Stimulated activated CD4-positive, alpha-beta T cell treated with anti-CD3 and anti-CD28 coated beads, Interleukin-2, amount 100 ng/mL, for 24 hours (primary cell): ENCODE results near the gene ABHD18.
A peak's percentile ranks its signal among the peaks of the same experiment; 100 is the strongest.
"Not testable (repeated sequence)": the region's sequence is repeated elsewhere in the genome, so short reads cannot be mapped to it uniquely, and the experiment has no call there.

Source experiments
- DNase-seq, 2 donors: peaks; one replicate each; pipeline ENCODE4 v3.0.0-alpha.2; 2020

Gene ABHD18

GRCh38 chr4:127965062-127965802, at the start of gene ABHD18, which contains the start of gene MFSD8:
TSS of gene ABHD18 (plus strand) at chr4:127965406. CDS start at chr4:127982956, 17,550 bp downstream.
TSS of gene MFSD8 (minus strand) at chr4:127965173. CDS start at chr4:127965133, 40 bp downstream.
- peak; percentile 98 to 99 for DNase-seq

DNA sequence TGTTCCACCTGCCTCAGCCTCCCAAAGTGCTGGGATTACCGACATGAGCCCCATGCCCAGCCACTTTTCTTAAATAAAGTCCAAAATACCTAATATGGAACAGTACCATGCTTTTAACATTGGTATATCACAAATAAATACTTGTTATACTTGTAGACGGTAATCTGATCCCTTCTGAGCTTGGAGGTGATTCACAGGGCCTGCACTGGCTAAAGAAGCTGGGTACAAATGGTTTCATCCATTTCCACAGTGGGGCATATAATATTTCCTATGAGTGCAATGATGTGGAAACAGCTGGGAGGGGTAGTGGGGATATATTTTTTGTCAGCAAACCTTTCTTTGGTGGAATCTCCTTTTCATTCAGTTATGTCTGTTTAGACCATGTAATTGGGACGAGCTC, 48.7 kb upstream of the ABHD18 start:
- no peak for DNase-seq

- no peak for DNase-seq
Observed at GRCh38 chr4:127917151-127917550, 48.1 kb upstream of the ABHD18 start.

GRCh38 chr4:127920521-127920920, 44.7 kb upstream of the ABHD18 start:
- DNase-seq, result no peak

DNA sequence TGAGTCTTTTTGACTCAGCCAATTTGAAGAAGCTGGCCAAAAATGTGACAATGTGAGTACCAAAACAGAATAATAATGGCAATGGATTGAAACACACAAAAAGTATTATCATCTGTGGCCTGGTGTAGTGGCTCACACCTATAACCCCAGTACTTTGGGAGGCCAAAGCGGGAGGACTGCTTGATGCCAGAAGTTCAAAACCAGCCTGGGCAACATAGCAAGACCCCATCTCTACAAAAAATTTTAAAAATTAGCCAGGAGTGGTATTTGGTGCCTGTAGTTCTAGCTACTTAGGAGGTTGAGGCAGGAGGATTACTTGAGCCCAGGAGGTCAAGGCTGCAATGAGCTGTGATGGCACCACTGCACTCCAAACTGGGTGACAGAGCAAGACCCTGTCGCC, 43.0 kb upstream of the ABHD18 start:
- no peak for DNase-seq

DNA sequence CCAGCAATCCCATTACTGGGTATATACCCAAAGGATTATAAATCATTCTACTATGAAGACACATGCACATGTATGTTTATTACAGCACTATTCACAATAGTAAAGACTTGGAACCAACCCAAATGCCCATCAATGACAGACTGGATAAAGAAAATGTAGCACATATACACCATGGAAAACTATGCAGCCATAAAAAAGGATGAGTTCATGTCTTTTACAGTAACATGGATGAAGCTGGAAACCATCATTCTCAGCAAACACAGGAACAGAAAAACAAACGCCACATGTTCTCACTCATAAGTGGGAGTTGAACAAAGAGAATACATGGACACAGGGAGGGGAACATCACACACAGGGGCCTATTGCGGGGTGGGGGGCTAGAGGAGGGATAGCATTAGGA, 39.5 kb upstream of the ABHD18 start:
- DNase-seq, result not testable (repeated sequence)

DNA sequence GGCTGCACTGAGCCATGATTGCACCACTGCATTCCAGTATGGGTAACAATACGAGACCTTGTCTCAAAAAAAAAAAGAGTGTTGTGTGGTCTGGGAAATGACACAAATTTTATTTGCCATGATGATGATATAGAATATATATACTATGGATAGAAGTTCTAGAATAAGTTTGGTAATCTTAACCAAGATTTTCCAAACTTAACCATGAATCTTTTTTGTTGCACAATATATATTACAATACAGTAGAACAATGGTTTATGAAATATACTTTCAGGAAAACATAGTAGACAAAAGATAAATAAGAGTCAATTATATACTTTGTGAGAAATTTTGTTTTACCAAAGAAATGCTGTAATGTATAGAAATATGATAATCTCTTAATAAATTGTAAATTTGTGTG, 35.0 kb upstream of the ABHD18 start:
- DNase-seq, result no peak

DNA sequence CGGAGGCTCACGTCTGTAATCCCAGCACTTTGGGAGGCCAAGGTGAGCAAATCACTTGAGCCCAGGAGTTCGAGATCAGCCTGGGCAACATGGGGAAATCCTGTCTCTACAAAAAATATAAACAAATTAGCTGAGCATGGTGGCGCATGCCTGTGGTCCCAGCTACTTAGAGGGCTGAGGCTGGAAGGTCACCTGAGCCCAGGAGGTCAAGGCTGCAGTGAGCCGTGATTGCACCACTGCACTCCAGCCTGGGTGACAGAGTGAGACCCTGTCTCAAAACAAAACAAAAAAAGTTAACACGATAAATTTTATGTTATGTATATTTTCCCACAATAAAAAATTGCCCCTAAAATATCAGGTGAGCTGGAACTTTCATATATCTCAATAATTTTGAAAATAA, 33.4 kb upstream of the ABHD18 start:
- DNase-seq, result not testable (repeated sequence)

GRCh38 chr4:127936974-127937373, 28.2 kb upstream of the ABHD18 start:
- no peak for DNase-seq

DNA sequence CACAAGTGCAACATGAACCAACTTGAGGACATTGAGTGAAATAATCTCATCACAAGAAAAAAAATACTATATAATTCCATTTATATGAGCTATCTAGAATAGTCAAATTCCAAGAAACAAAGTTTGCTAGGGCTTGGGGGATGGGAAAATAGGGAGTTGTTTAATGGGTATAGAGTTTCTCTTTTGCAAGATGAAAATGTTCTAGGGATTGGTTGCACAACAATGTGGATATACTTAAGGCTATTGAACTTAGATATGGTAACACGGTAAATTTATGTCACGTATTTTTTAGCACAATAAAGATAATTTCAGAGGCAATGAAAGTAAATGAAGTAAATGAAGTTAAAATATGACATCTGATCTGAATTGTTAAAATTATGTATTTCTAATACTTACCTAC, 8.1 kb upstream of the ABHD18 start:
- DNase-seq, result no peak

- no peak for DNase-seq
Observed at GRCh38 chr4:127959794-127960193, 5.4 kb upstream of the ABHD18 start.

DNA sequence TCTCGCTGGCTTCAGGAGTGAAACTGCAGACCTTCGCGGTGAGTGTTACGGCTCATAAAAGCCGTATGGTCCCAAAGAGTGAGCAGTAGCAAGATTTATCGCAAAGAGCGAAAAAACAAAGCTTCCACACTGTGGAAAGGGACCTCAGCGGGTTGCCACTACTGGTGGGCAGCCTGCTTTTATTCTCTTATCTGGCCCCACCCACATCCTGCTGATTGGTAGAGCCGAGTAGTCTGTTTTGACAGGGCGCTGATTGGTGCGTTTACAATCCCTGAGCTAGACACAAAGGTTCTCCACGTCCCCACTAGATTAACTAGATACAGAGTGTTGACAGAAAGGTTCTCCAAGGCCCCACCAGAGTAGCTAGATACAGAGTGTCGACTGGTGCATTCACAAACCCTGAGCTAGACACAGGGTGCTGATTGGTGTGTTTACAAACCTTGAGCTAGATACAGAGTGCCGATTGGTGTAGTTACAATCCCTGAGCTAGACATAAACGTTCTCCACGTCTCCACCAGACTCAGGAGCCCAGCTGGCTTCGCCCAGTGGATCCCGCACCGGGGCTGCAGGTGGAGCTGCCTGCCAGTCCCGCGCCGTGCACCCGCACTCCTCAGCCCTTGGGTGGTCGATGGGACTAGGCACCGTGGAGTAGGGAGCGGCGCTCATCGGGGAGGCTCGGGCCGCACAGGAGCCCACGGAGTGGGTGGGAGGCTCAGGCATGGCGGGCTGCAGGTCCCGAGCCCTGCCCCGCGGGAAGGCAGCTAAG, 1.4 kb upstream of the ABHD18 start:
- DNase-seq, result not testable (repeated sequence)

DNA sequence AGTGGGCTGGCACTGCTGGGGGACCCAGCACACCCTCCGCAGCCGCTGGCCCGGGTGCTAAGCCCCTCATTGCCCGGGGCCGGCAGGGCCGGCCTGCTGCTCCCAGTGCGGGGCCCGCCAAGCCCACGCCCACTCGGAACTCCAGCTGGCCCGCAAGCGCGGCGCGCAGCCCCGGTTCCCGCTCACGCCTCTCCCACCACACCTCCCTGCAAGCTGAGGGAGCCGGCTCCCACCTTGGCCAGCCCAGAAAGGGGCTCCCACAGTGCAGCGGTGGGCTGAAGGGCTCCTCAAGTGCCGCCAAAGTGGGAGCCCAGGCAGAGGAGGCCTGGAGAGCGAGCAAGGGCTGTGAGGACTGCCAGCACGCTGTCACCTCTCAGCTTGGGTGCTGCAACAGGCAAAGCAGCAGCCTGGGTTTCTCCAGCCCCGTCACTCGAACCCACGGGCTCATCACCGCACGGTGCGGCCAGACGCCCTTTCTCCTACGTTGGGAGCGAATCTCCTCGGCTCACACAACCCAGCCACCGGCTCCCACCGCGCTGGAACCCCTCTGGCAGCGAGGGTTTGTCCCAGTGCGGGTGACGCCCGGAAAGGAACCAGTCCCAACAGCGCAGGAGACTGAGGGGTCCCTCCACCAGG, 662 bp upstream of the ABHD18 start:
- DNase-seq, result peak in 1 of 2 donors; percentile 37

DNA sequence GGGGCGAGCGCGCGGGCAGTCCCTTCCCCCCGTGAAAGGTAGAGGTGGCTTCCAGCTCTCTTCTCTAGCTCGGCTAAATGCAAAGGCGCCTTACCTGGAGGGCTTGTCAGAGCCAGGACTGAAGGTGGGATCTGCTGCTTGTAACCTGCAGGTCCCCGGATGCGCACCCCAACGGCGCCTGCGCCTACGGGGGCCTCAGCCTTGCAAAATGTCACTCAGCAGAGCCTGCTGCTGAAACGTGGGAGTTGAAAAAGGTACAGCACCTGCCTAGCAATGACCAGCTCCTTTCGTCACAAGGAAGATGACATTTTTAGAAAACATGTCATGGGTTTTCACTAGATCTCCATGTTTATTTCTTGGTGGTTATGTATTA, 583 bp downstream of the ABHD18 start:
- peak; percentile 72 to 73 for DNase-seq

- no peak for DNase-seq
Observed at GRCh38 chr4:127967141-127967775, 2.1 kb downstream of the ABHD18 start.

- no peak for DNase-seq
Observed at GRCh38 chr4:127968586-127968985, 3.4 kb downstream of the ABHD18 start.

DNA sequence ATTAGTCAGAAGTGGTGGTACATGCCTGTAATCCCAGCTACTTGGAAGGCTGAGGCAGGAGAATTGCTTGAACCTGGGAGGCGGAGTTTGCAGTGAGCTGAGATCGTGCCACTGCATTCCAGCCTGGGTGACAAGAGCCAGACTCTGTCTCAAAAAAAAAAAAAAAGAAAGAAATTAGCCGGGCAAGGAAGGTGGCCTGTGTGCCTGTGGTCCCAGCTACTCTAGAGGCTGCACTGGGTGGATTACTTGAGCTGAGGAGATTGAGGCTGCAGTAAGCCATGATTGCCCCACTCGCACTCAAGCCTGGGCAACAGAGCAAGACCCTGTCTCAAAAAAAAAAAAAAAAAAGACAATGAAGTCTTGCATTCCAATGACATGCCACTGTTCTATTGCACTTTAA, 5.7 kb downstream of the ABHD18 start:
- DNase-seq, result not testable (repeated sequence)

GRCh38 chr4:127975121-127975770, 10.0 kb downstream of the ABHD18 start:
- no peak for DNase-seq

DNA sequence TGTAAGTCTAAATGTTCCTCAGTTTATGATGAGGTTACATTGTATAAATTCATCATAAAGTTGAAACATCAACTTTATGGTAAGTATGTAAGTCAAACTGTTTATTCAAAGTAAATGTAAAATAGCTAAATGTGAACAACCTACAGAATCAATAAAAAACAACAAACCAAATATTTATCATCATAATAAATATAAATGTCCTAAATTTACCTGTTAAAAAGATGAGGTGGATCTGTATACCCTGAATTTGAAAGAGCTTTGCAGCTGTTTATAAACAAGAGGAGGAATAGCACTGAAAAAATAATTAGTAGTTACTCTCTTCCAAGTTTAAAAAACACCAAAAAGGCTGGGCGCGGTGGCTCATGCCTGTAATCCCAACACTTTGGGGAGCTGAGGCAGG, 13.7 kb downstream of the ABHD18 start:
- DNase-seq, result no peak

DNA sequence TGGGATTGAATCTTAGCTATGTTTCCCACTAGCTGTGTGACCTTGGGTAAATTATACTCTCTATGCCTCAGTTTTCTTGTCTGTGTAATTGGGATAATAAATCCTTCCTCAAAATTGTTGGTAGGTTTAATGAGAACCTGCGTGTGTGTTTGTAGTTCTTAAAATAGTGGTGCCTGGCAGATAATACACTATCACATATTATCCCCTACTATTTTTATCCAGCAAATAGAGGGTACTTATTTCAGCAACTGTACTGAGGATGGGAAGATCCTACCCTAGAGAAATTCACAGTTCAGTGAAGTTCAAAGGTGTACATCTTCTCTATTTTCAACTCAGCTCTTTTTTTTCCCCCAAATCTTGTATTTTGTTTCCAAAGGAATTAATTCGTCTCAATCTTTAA, 17.2 kb downstream of the ABHD18 start:
- no peak for DNase-seq

- no peak for DNase-seq
Observed at GRCh38 chr4:127985989-127986388, 20.8 kb downstream of the ABHD18 start.

- no peak for DNase-seq
Observed at GRCh38 chr4:127988638-127989037, 23.4 kb downstream of the ABHD18 start.

DNA sequence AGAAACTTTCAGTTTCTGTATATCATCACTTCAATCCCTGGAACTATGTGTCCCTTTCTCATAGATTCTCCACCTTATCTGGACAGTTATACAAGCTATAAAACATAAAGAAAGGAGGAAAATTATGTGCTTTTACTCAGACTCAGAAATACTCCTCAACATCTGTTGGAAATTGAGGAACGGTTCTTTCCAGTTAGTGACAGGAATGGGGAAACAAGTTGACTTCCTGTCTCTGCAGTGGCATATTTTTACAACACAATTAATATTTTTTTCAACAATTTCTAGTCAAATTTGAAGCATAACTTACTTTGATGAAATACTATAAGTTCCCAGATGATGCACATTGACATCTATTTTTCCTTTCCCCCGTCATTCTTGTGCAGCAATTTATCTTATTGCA, 27.9 kb downstream of the ABHD18 start:
- DNase-seq, result no peak
